ENCODE results near the gene KCNC3. TPM values are rescaled to one million over a fixed set of nuclear protein-coding genes. Genes with fewer than 3 reads are reported as not detected.

Gene KCNC3
- total and polyA plus RNA-seq, 7 donors, result 0.36 to 1.6 (median 0.88) TPM; not detected in 3

DNA sequence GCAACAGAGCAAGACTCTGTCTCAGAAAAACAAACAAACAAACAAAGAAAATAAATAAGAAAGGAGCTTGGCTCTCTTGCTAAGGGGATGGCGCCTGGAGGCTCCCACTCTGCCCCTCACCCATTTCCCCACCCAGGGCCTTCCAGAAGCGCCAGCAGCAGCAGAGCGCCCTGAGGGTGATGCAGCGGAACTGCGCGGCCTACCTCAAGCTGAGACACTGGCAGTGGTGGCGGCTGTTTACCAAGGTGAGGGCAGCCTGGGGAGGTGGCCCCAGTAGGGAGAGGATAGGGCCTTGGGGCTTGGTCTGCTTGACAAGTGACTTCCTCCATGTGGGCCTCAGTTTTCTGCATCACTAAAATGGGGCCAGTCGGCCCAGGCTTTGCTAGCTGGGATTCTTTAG lies 66.0 kb downstream of the KCNC3 start:
- WGBS, 2 donors, result 94 to 96% methylated on average over 8 of the region's 8 CpGs
- no peaks in the 10 kb centered on the region for H3K9me3 ChIP-seq
- no peak overlapping the region for H3K4me3 ChIP-seq
- no peaks in the 10 kb centered on the region for H3K36me3 ChIP-seq
- H3K4me1 ChIP-seq, result no peaks in the 10 kb centered on the region
- DNase-seq, result no peak
- intact Hi-C loops (cut with DNase I), result no loop called here
- peaks cover 0 to 16% (median 0%) of the 10 kb centered on the region in 3 donors for H3K27me3 ChIP-seq
- no peak for TF ChIP-seq POLR2A (IDR thresholded peaks at IDR 0.05)
- TF ChIP-seq POLR2AphosphoS5 (IDR thresholded peaks at IDR 0.05), result no peak
- TF ChIP-seq EP300 (IDR thresholded peaks at IDR 0.05), result no peak
- TF ChIP-seq, protein P1, sequence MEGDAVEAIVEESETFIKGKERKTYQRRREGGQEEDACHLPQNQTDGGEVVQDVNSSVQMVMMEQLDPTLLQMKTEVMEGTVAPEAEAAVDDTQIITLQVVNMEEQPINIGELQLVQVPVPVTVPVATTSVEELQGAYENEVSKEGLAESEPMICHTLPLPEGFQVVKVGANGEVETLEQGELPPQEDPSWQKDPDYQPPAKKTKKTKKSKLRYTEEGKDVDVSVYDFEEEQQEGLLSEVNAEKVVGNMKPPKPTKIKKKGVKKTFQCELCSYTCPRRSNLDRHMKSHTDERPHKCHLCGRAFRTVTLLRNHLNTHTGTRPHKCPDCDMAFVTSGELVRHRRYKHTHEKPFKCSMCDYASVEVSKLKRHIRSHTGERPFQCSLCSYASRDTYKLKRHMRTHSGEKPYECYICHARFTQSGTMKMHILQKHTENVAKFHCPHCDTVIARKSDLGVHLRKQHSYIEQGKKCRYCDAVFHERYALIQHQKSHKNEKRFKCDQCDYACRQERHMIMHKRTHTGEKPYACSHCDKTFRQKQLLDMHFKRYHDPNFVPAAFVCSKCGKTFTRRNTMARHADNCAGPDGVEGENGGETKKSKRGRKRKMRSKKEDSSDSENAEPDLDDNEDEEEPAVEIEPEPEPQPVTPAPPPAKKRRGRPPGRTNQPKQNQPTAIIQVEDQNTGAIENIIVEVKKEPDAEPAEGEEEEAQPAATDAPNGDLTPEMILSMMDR (IDR thresholded peaks at IDR 0.05), result no peak
- H3K27ac ChIP-seq, result no peak overlapping the region

Other genes with a start within 250 kb of the KCNC3 start
- not detected for gene IZUMO2, start 166.1 kb downstream of the KCNC3 start, total RNA-seq
- gene IZUMO2, start 166.1 kb downstream of the KCNC3 start, polyA plus RNA-seq, result not detected
- 1 to 10 TPM in 2 of 4 donors, under 1 TPM in 2; 0.16 to 3.9 (median 1.3) TPM for gene MYH14, start 125.8 kb downstream of the KCNC3 start, total RNA-seq
- gene MYH14, start 125.8 kb downstream of the KCNC3 start, polyA plus RNA-seq, result 100 to 1,000 TPM in 2 of 3 donors, 10 to 100 TPM in 1; 92.5 to 479 (median 235) TPM
- gene NAPSA, start 36.3 kb upstream of the KCNC3 start, total RNA-seq, result under 1 TPM in 2 of 4 donors, not detected in 2; 0.55 to 0.95 TPM
- gene NAPSA, start 36.3 kb upstream of the KCNC3 start, polyA plus RNA-seq, result 1 to 10 TPM in 2 of 3 donors, under 1 TPM in 1; 0.69 to 2.4 (median 2.0) TPM
- gene NR1H2, start 47.1 kb upstream of the KCNC3 start, total RNA-seq, result 100 to 1,000 TPM in 3 of 4 donors, 10 to 100 TPM in 1; 92.5 to 143 (median 109) TPM
- gene NR1H2, start 47.1 kb upstream of the KCNC3 start, polyA plus RNA-seq, result 10 to 100 TPM; 58.9 to 72.8 (median 65.4) TPM
- 10 to 100 TPM in 3 of 4 donors, 1 to 10 TPM in 1; 9.6 to 20.5 (median 10.0) TPM for gene POLD1, start 55.0 kb upstream of the KCNC3 start, total RNA-seq
- gene POLD1, start 55.0 kb upstream of the KCNC3 start, polyA plus RNA-seq, result 10 to 100 TPM; 10.8 to 44.2 (median 19.0) TPM
- 1 to 10 TPM in 1 of 4 donors, not detected in 3; 3.0 TPM for gene SPIB, start 89.6 kb upstream of the KCNC3 start, total RNA-seq
- gene SPIB, start 89.6 kb upstream of the KCNC3 start, polyA plus RNA-seq, result 10 to 100 TPM; 22.8 to 58.1 (median 44.6) TPM
- gene MYBPC2, start 103.5 kb upstream of the KCNC3 start, total RNA-seq, result not detected
- under 1 TPM in 1 of 3 donors, not detected in 2; 0.95 TPM for gene MYBPC2, start 103.5 kb upstream of the KCNC3 start, polyA plus RNA-seq
- gene EMC10, start 147.1 kb upstream of the KCNC3 start, total RNA-seq, result 10 to 100 TPM; 38.5 to 48.5 (median 42.3) TPM
- 100 to 1,000 TPM in 1 of 3 donors, 10 to 100 TPM in 2; 34.2 to 140 (median 41.8) TPM for gene EMC10, start 147.1 kb upstream of the KCNC3 start, polyA plus RNA-seq
- 1 to 10 TPM in 2 of 4 donors, under 1 TPM in 1, not detected in 1; 0.36 to 7.1 (median 1.2) TPM for gene GARIN5A, start 147.5 kb upstream of the KCNC3 start, total RNA-seq
- gene GARIN5A, start 147.5 kb upstream of the KCNC3 start, polyA plus RNA-seq, result 1 to 10 TPM in 2 of 3 donors, not detected in 1; 1.6 to 2.8 TPM
- 10 to 100 TPM; 23.5 to 47.9 (median 33.7) TPM for gene JOSD2, start 181.8 kb upstream of the KCNC3 start, total RNA-seq
- 10 to 100 TPM; 55.3 to 85.1 (median 65.7) TPM for gene JOSD2, start 181.8 kb upstream of the KCNC3 start, polyA plus RNA-seq
- gene ASPDH, start 184.5 kb upstream of the KCNC3 start, total RNA-seq, result not detected
- not detected for gene ASPDH, start 184.5 kb upstream of the KCNC3 start, polyA plus RNA-seq
- gene LRRC4B, start 239.1 kb upstream of the KCNC3 start, total RNA-seq, result 1 to 10 TPM; 2.2 to 2.7 (median 2.4) TPM
- gene LRRC4B, start 239.1 kb upstream of the KCNC3 start, polyA plus RNA-seq, result 1 to 10 TPM in 1 of 3 donors, under 1 TPM in 1, not detected in 1; 0.23 to 2.8 TPM